ENCODE data around the gene POU2F2.

DNA sequence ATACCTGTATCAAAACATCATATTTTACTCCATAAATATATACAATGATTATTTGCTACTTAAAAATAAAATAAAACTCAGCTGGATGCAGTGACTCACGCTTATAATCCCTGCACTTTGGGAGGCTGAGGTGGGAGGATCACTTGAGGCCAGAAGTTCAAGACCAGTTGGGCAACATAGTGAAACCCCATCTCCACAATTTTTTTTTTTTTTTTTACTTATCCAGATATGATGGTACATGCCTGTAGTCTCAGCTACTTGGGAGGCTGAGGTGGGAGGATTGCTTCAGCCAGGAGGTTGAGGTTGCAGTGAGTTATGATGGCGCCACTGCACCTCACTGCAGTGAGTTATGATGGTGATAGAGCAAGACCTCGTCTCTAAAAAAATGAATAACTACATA is 22.4 kb downstream of the POU2F2 start:
- TF ChIP-seq, protein P1, sequence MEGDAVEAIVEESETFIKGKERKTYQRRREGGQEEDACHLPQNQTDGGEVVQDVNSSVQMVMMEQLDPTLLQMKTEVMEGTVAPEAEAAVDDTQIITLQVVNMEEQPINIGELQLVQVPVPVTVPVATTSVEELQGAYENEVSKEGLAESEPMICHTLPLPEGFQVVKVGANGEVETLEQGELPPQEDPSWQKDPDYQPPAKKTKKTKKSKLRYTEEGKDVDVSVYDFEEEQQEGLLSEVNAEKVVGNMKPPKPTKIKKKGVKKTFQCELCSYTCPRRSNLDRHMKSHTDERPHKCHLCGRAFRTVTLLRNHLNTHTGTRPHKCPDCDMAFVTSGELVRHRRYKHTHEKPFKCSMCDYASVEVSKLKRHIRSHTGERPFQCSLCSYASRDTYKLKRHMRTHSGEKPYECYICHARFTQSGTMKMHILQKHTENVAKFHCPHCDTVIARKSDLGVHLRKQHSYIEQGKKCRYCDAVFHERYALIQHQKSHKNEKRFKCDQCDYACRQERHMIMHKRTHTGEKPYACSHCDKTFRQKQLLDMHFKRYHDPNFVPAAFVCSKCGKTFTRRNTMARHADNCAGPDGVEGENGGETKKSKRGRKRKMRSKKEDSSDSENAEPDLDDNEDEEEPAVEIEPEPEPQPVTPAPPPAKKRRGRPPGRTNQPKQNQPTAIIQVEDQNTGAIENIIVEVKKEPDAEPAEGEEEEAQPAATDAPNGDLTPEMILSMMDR (IDR thresholded peaks at IDR 0.05; ENCODE audit: insufficient read depth, low read length, poor library complexity, severe bottlenecking), result no peak
- TF ChIP-seq EZH2phosphoT487 (conservative IDR thresholded peaks at IDR 0.05; ENCODE audit: low read length), result no peak
